GM21528 (cell line): ENCODE measurements around the gene PLEKHA7.
"Not testable (repeated sequence)": the region's sequence is repeated elsewhere in the genome, so short reads cannot be mapped to it uniquely, and the experiment has no call there.

ENCODE experiments used
- ATAC-seq: cut with Tn5 transposase; IDR thresholded peaks from one replicate; pipeline ENCODE4 v1.9.1; 2021; ENCODE audit warnings: mild to moderate bottlenecking, moderate library complexity; ENCODE audit not compliant: unreplicated experiment, low FRiP score

Gene PLEKHA7

DNA sequence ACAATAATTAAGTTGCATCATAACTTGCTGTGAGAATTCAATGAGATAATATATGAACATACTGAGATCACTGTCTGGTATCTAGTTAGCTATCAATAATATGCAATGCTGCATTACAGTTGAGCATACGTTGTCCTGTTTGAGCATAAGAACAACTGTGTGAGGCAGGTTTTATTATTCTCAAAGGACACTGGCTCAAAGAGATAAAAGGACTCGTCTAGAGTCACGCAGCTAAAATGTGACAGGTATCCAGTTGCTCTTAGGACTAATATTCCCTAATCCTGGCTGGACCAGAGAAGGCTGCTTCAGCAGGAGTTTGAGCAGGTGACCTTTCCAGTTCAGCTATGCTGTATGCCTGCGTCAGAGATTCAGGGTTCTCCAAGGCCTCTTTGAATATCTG is 92.5 kb downstream of the PLEKHA7 start:
- ATAC-seq = no peak

DNA sequence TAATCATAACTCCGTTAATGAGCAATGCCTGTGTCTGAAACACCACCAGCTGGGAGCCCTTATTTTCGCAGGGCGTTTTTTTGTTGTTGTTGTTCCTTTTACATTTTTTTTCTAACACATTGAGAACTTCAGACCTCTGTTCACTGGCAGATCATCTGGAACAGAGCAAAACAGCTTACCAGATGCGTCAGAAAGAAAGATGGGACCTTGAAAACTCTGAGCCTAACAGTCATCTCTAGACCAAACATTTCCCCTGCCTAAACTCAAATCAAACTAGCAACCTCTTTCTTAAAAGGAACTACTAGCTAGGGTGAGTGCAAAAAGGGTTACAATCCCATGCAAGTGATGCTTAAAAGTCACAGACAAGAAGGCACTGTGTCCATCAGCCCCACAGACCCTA is 93.2 kb downstream of the PLEKHA7 start:
- ATAC-seq = no peak

DNA sequence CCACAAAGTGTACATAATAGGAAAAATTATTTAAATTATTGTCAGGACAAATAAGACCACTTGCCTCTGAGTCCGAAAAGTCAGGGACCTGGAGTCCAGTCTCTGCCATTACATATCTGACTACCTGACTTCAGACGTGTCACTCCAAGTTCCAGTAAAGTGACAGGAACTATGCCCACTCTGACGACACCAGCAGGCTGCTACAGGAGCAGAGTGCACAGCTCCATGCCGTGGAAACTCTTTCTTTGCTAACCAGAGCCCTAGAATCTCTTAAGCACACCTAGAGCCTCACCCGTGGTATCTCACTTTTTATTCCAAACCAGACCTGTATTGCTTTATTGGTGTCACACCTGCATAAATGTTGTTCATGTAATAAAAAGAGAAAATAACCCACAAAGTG is 93.7 kb downstream of the PLEKHA7 start:
- ATAC-seq = no peak

DNA sequence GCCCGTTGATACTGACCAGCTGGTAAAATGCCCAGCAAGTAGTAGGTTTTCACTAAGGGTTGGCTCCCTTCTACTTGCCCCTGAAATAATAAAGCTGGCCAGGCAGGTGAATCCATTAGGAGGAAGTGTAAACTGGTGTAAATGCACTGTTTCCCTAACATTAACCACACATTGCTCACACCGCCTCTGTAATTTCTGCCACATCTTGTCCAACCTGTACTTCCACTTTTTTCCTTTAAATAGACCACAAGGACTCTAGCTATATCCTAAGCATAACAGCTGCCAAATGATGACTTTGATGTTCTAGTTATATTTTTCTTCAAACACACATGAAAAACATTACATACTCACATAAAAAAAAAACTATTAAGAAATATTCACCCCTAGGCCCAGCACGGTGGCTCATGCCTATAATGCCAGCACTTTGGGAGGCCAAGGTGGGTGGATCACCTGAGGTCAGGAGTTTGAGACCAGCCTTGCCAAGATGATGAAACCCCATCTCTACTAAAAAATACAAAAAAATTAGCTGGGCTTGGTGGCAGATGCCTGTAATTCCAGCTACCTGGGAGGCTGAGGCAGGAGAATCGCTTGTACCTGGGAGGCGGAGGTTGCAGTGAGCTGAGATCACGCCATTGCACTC is 95.6 kb downstream of the PLEKHA7 start:
- ATAC-seq = not testable (repeated sequence)

DNA sequence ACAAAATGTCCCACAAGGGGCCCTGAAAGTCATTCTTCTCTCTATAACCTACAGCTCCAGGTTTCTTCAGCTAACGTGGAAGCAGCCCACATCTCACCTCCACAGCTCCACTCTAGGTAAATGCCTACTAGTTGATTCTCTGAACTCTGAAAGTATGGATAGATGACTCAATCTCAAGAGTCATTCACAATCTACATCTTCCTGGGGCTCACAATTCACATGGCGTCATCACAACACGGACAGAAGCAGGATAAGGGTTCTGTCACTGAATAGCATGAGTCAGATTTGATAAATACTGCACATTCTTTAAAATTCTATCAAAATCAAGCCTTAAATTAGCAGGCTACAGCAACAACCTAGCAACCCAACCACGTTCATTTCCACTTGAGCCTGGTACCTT is 96.3 kb downstream of the PLEKHA7 start:
- no peak for ATAC-seq

DNA sequence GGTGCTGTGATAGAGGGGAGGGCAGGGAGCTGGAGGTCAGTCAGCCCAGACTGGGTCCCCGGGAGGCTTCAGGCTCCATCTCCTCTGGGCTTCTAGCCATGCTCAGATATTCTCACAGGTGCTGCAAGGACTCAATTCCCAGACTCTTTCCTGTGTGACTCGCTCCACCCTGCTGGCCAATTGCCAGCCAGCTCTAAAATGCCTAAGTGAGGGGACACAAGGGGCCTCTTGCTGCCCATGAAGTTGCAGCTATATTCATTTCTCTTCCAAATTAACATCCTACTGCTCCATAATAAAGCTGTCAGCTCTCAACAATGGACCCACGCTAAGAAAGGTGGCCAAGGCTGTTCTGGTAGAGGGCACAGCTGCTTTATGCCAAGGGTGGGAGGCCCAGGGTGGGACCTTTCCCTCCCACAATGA is 101.5 kb downstream of the PLEKHA7 start:
- ATAC-seq = no peak

DNA sequence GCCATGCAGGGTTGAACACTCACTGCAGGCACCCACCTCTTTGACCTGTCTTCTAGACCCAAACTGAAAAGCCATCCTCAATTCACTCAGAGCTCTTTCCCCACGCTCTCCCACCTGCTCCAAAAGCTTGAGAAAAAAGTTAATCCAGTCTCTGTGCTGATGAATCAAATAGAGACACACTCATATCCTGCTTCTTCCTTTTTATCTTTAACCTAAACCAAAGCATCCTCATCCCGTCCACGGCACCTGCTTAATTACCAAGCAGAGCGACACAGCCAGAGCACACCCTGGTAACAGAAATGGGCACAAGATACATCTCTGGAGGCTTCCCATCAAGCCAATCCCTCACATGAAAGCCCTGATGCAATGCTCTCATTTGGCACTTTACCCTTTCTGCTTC is 102.6 kb downstream of the PLEKHA7 start:
- no peak for ATAC-seq

DNA sequence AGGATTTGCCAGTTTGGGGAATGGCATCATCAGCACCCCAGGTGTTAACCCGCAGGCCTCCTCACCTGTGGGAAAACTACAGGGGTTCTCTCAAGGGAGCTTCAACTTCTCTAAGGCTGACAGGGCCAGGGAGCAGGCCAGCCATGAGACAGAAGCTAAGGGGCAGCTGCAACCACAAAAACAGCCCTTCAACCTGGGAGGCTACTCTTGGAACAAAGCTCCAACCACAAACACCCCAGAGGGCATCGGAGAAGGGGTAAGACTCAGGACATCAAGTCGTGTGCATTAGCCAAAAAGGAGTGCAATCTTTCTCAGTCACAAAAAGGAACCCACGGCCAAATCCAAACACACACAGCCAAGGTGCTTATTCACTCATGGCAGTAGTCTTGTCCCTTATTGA is 103.0 kb downstream of the PLEKHA7 start:
- ATAC-seq = no peak

DNA sequence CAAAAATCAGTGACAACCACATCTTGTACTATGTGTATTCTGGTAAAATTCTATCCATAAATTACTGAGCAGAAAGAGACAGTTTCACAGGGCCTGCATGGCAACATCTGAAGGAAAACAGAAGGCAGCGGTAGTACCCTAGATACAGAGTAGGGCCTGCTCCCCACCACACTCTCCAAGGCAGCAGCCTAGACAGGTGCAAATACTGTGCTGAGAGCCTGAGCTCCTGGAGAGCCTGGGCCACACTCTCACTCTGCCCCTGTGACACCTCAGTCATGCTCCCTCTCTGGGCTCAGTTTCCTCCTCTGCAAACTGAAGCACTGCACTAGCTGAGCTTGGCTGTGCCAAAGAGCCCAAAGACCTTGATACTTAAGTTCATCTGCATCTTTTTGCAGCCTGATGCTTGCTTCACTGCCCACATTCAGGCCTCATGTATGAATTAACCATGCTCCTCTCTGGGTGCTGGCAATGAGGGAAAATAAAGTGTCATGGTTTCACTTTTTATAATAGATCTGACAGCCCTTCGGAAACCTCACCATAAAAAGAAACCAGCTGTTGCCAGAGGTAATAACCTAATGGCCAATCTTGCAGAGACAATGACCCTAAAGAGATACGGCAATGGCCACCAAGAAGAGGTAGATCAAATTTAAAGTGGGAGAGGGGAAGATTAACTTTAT is 104.7 kb downstream of the PLEKHA7 start:
- ATAC-seq = peak; percentile 79

DNA sequence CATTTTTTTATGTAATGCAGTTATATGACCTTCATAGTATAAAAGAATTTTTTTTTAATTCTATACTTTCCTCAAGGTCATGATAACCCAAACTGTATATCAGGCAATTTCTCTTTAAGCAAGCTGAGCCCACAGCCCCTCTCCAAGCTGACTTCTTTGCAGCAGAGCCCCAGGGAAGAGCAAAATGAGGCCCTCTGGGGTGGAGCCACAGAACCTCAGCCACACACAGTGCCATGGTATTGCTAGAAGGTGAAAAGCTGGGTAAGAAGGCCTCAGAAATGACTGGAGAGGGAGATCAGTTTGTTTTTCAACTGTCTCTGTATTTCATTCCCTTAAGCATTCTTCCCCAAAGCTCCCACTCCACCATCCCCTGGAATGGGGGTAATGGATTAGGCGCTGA is 108.8 kb downstream of the PLEKHA7 start:
- no peak for ATAC-seq

DNA sequence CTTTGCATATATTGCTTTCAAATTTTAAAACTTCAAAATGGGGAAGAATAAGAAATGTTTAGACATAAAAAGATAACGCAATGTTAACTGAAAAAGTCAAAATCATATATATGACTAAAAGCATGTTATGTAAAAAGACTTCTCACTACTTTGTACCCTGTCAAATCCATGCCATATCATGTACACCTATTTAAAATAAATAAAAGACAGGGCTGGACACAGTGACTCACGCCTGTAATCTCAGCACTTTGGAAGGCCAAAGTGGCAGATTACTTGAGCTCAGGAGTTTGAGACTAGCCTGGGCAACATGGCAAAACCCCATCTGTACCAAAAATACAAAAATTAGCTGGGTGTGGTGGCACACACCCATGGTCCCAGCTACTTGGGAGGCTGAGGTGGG is 109.5 kb downstream of the PLEKHA7 start:
- ATAC-seq = not testable (repeated sequence)

DNA sequence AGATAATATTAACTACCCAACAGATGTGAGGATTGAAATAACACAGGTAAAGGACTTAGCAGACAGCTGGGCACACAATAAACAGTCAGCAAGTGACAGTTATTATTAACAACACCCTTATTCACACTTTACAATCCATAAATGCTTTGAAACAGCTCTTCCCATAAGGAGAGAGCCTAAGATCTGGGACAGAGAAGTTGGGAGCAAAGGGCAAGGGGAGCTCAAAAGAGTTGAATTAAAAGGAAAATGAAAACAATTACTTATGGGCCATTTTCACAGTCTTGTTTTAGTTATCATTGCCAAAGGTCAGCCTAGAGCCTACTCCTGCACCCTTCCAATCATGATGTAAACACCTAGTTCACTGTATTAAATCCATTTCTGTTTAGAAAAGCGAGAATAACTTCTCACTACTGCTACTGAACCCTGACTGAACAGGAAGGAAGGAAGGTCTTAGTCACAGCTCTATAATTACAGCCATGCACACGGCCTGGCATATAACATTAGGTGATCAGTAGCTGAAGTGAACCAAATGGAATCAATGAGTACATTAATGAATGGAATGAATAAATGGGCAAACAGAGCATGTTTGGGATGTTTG is 111.3 kb downstream of the PLEKHA7 start:
- peak; percentile 78 for ATAC-seq

DNA sequence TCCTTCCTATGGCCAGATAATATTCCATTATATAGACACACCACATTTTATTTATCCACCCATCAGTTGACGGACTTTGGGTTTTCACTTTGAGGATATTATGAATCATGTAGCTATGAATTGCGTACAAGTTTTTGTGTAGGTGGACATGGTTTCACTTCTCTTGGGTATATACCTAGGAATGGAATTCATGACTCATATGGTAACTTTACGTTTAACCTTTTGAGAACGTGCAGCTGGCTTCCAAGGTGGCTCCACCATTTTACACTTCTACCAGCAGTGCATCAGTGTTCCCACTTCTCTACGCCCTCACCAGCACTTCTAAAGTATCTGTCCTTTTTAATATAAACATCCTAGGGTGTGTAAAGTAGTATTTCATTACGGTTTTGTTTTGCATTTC is 112.0 kb downstream of the PLEKHA7 start:
- ATAC-seq = peak; percentile 77

DNA sequence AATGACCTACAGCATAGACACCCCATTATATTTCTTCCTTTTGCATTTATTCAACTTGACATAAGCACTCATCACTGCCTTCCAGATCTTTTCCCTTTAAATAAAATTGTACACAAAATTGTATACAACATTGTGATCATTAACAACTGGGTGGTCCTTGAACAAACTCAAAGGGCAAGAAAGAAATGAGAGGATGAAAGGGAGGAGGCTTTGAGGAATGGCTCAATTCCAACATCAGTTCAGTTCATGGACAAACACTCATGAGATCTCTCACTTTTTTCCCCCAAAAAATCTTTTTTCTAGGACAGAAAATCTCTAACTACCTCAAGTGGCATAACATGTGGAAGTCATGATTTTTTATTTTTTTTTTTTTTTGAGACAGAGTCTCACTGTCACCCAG is 113.7 kb downstream of the PLEKHA7 start:
- no peak for ATAC-seq

DNA sequence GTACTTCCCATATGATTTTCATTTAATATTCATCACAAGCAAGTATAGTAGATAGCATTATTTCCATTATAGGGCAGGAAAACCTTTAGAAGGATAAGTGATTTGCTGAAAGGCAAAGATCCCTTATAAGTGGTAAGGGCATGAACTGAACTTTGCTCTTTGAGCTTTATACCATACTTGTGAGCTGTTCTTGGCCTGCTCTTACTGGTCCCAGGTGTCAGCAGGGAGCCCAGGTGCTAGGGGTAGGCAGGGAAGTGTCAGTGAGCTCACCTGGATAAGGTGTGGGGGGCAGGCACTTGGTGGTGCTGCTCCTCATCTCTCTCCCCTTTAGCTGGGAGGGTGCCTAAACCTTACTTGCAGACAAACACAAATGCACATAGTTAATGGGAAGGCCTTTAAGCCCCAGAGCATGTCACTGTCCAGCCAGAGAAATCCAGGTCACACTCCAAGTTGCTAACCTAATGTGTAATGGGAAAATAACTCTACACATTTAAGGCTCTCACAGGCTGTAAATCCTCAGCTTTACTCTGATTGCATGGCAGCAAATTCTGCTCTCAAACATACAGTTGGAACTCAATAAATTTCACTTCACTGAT is 114.4 kb downstream of the PLEKHA7 start:
- no peak for ATAC-seq

DNA sequence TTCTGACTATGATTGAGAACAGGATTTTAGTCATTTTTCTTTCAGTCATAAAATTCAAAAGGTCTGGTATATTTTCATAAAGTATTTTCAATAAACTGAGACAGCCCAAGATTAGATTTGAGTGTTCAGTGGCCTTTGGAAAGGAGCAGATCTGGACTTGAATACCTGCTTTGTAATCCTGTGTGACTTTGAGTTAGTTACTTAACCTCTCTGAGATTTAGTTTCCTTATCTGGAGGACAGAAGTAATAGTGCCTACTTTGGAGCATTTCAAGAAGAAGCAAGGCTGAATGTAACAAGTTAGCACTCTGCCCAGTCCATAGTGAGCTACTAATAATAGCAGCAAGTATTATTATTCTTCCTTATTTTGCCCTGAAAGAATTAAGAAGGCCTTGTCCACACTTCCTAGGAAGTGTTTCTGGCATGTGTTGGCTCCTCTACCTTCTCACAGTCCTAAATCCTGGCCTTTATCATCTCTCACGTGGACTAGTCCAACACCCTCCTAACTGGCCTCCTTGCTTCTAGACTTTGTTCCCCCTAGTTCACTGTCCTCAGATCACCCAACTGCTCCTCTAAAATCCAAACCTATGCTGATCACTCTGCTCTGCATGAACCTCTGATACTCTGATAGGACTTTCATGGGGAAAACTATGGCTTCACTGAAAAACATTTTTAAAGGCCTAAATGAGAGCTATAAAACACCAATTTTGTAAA is 115.8 kb downstream of the PLEKHA7 start:
- no peak for ATAC-seq

DNA sequence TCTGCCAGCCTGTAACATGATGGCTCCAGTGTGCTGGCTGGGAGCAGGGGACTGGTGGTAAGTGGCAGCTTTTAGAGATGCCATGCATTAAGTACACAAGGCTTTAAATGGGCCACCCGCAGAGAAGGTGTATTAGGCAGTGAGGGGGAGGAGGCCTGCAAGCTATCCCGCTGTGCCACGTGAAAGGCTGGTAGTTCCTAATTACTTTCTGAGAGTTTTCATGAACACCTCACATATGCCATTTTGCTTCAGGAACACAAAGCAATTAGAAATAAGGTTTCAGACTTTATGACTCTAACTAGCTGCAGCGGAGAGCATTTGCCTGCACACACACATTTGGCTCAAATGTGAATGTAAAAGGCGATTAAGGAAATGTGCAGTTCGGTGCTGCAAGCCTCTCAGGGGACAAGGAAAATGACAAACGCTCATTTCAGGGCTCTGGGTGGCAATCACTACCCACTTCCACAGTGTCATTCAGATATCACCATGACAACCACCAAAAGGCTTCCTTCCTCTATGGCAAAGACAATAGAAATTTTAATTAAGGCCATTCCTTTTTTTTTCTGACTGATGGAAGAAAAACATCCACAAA is 116.6 kb downstream of the PLEKHA7 start:
- ATAC-seq = no peak

DNA sequence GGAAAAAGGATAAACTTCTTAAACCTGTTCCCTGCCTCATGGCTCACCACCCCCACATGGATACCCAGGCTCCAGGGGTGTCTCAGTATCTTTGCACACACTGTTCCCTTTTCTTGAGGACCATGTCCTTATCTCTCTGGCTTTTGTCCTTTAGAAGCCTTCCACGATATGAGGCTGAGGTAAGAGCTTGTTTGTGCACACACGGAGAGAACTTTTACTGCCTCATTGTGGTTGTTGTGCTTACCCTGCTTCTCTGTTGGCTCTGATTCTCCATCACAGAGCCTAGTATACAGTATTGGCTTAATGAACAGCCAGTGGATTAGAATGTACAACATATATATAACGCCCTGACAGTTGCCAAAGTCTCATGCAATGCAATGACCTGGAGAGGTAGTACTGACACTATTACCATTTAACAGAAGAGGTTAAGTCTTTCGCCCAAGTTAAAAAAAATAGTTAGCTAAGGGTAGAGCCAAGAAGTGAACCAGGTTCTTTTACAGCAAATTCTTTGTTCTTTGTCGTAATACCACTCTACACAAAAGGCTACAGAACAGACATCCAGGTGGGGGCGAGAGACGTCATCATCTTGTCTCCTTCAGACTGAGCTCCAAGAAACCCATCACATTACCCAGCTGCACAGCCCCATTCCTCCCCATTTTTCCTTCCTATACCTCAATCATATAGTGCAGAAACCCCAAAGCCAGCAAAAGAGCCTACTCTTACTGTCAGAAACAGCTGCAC is 117.3 kb downstream of the PLEKHA7 start:
- no peak for ATAC-seq

DNA sequence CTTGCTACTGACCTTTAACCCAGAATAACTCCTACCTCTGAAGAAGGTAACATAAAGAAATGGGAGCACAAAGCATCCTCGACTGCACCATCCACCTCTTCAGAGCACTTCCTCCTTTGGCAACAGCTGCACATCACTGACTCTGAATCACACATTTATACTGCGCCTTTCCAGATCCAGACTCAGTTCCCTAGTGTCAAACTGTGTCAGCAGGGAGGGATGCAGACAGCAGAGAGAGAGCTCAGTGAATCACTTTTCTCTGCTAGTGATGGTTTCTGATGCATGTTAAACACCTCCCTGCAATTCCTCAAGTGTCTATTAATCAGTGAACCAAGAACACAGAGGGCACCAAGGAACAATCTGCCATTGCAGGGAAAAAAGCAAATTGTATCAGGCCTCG is 118.9 kb downstream of the PLEKHA7 start:
- ATAC-seq = no peak

DNA sequence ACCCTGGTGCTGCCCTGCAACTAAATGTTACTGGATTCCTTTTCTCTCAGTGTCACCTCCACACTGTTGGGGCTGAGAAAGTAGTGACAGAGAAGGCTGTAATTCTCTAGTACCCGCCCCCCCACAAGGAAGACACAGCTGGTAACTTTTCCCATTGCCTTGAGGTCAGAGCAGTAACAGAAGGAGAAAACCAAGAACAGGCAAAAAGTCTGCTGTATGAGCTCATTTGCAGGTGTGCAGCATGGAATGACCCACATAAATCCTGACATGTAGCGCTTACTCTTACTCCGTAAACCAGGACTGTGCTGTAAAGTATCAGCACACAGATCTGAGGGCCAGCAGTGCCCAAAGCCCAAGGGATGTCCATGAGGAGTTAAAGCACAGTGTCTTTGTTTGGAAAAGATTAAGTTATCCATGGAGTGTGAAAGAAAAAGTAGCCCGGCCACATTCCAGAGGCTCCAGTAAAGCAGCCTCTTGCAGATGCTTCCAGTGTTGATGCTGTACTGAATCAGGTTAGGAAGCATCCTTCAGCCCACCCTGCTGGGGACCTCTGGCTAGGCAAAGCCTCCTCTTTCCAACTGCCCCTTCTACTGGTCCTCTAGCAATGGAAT is 120.7 kb downstream of the PLEKHA7 start:
- ATAC-seq = no peak
